ENCODE results near the gene SLC31A1. TPM values are rescaled to one million over a fixed set of nuclear protein-coding genes. Genes with fewer than 3 reads are reported as not detected.

SLC31A1 gene
- total and polyA plus RNA-seq, 10 donors, result 3.0 to 22.7 (median 18.6) TPM

DNA sequence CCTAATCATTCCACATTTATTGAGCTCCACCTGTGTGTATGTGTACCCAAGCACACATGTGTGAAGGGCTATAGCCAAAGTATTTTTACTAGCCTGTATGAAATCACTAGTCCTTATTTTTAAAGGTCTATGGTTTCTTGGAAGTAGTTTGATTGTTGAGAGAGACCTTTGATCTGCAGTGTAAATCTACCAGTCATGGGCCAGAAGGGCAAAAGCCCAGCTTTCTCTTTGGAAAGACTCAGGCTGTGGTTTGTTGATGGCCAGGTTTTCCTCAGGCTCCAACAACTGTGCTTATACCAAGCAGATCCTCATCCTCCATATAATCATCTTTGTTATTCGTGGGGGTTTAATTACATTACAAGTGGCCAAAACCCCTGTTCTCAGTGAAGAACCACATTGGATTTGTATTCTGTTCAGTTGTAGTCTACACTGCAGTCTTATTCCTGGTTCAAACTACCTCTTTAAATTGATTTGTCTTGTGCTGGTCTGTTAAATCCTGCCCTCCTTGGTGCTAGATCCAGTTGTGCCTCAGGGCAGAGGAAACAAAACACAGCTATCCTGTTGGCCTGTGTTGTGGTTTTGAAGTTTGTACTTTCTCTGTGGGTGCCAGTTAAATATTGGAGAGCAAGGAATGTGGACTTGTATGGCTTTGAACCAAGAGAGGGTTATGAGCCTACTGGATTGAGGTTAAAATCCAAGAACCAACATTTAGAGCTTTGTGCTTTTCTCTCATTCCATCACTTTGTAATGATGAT is 40.8 kb downstream of the SLC31A1 start:
- WGBS, 5 donors, result 82 to 95% (median 92%) methylated on average over 1 of the region's 1 CpG
- H3K4me3 ChIP-seq, result no peak overlapping the region
- no peak for DNase-seq
- no peaks in the 10 kb centered on the region for H3K9me3 ChIP-seq
- H3K27ac ChIP-seq, result no peak overlapping the region
- no peaks in the 10 kb centered on the region for H3K4me1 ChIP-seq
- H3K27me3 ChIP-seq (replicated peaks in 1 of 7), result no peaks in the 10 kb centered on the region
- TF ChIP-seq CTCF (IDR thresholded peaks at IDR 0.05 in 8 of 11, conservative IDR thresholded peaks at IDR 0.05 in 3 of 11), result no peak
- TF ChIP-seq POLR2A (IDR thresholded peaks at IDR 0.05), result no peak
- no peak for TF ChIP-seq POLR2AphosphoS5 (IDR thresholded peaks at IDR 0.05)
- H3K36me3 ChIP-seq, result peaks cover 0 to 95% (median 27%) of the 10 kb centered on the region in 6 donors
- intact Hi-C loops (cut with DNase I; ENCODE audit: low total_unique reads), result no loop called here

GRCh38 chr9:113266174-113266573 is 44.8 kb downstream of the SLC31A1 start:
- Histone ChIP-seq H3K4me3 (no peak overlapping the region), H3K27ac (no peak overlapping the region), H3K9me3 (no peaks in the 10 kb centered on the region), H3K27me3 (replicated peaks in 1 of 7) (no peaks in the 10 kb centered on the region), H3K36me3 (peaks cover 0 to 95% (median 44%) of the 10 kb centered on the region in 6 donors), H3K4me1 (peaks cover 0 to 4% (median 0%) of the 10 kb centered on the region in 6 donors)
- intact Hi-C loops (cut with DNase I; ENCODE audit: low total_unique reads), result no loop called here
- TF ChIP-seq POLR2A (IDR thresholded peaks at IDR 0.05) (no peak), POLR2AphosphoS5 (IDR thresholded peaks at IDR 0.05) (no peak), CTCF (IDR thresholded peaks at IDR 0.05 in 8 of 11, conservative IDR thresholded peaks at IDR 0.05 in 3 of 11) (no peak)
- 92 to 99% (median 96%) methylated on average over 3 of the region's 3 CpGs for WGBS, 5 donors
- no peak for DNase-seq

- DNase-seq, result no peak
- intact Hi-C loops (cut with DNase I; ENCODE audit: low total_unique reads), result no loop called here
- TF ChIP-seq POLR2A (IDR thresholded peaks at IDR 0.05) (no peak), CTCF (IDR thresholded peaks at IDR 0.05 in 8 of 11, conservative IDR thresholded peaks at IDR 0.05 in 3 of 11) (no peak), POLR2AphosphoS5 (IDR thresholded peaks at IDR 0.05) (no peak)
- no peak overlapping the region for H3K27ac ChIP-seq
- WGBS, 5 donors, result 88 to 94% (median 91%) methylated on average over 4 of the region's 4 CpGs
- H3K9me3 ChIP-seq, result no peaks in the 10 kb centered on the region
- no peaks in the 10 kb centered on the region for H3K27me3 ChIP-seq (replicated peaks in 1 of 7)
- no peak overlapping the region for H3K4me3 ChIP-seq
- H3K36me3 ChIP-seq, result peaks cover 0 to 95% (median 61%) of the 10 kb centered on the region in 6 donors
- peaks cover 0 to 4% (median 0%) of the 10 kb centered on the region in 6 donors for H3K4me1 ChIP-seq
These were observed 46.7 kb downstream of the SLC31A1 start for GRCh38 chr9:113267911-113268566.

- TF ChIP-seq CTCF (IDR thresholded peaks at IDR 0.05 in 8 of 11, conservative IDR thresholded peaks at IDR 0.05 in 3 of 11) (no peak), POLR2A (IDR thresholded peaks at IDR 0.05) (no peak), POLR2AphosphoS5 (IDR thresholded peaks at IDR 0.05) (no peak)
- peaks cover 0 to 91% (median 64%) of the 10 kb centered on the region in 6 donors for H3K36me3 ChIP-seq
- intact Hi-C loops (cut with DNase I; ENCODE audit: low total_unique reads), result no loop called here
These were observed 48.0 kb downstream of the SLC31A1 start for GRCh38 chr9:113269355-113269754.

More at GRCh38 chr9:113269355-113269754, 48.0 kb downstream of the SLC31A1 start:
- no peaks in the 10 kb centered on the region for H3K27me3 ChIP-seq (replicated peaks in 1 of 7)
- 88 to 97% (median 92%) methylated on average over 2 of the region's 2 CpGs for WGBS, 5 donors
- H3K4me3 ChIP-seq, result no peak overlapping the region
- no peaks in the 10 kb centered on the region for H3K9me3 ChIP-seq
- H3K27ac ChIP-seq, result no peak overlapping the region
- no peak for DNase-seq
- H3K4me1 ChIP-seq, result peaks cover 5 to 17% (median 8%) of the 10 kb centered on the region in 6 donors
